Brain microvascular endothelial cell (primary cell): ENCODE measurements around the gene SIK3.

Experiments
- DNase-seq: peaks from one replicate; pipeline ENCODE4 v3.0.0-alpha.2; 2020
- H3K27ac ChIP-seq: fragments of 250-450 bp; sonication (Bioruptor Pico); 2 replicates; pipeline ENCODE4 v1.5.1; 2020; ENCODE audit warnings: mild to moderate bottlenecking, moderate library complexity
- H3K27me3 ChIP-seq: fragments of 250-450 bp; sonication (Bioruptor Pico); replicated peaks from 2 replicates; pipeline ENCODE4 v1.5.1; 2020; ENCODE audit warnings: mild to moderate bottlenecking
- H3K36me3 ChIP-seq: fragments of 250-450 bp; sonication (Bioruptor Pico); replicated peaks from 2 replicates; pipeline ENCODE4 v1.5.1; 2020; ENCODE audit warnings: mild to moderate bottlenecking
- H3K4me3 ChIP-seq: 2 replicates; pipeline ENCODE4 v1.5.1; 2011; ENCODE audit warnings: low read depth, mild to moderate bottlenecking, control low read depth, low read length, moderate library complexity
- in situ Hi-C: cut with HindIII; loops from 2 replicates; pipeline ENCODE4 v1.10.0; 2017; ENCODE audit warnings: low sequenced_read_pairs, low pct_ligation_motif_present
- TF ChIP-seq, protein P1 (sequence below): IDR thresholded peaks from 2 replicates; pipeline ENCODE4 v1.5.1; 2011; ENCODE audit warnings: low read depth, mild to moderate bottlenecking, moderate library complexity, low read length, control low read depth, inconsistent platforms; ENCODE audit errors: missing control alignments

Gene SIK3

GRCh38 chr11:116994195-116994594 is 104.0 kb downstream of the SIK3 start:
- Histone ChIP-seq H3K27ac (no peak overlapping the region), H3K4me3 (no peak overlapping the region), H3K27me3 (no peaks in the 10 kb centered on the region), H3K36me3 (no peaks in the 10 kb centered on the region)
- TF ChIP-seq, protein P1, sequence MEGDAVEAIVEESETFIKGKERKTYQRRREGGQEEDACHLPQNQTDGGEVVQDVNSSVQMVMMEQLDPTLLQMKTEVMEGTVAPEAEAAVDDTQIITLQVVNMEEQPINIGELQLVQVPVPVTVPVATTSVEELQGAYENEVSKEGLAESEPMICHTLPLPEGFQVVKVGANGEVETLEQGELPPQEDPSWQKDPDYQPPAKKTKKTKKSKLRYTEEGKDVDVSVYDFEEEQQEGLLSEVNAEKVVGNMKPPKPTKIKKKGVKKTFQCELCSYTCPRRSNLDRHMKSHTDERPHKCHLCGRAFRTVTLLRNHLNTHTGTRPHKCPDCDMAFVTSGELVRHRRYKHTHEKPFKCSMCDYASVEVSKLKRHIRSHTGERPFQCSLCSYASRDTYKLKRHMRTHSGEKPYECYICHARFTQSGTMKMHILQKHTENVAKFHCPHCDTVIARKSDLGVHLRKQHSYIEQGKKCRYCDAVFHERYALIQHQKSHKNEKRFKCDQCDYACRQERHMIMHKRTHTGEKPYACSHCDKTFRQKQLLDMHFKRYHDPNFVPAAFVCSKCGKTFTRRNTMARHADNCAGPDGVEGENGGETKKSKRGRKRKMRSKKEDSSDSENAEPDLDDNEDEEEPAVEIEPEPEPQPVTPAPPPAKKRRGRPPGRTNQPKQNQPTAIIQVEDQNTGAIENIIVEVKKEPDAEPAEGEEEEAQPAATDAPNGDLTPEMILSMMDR = no peak
- in situ Hi-C loops = no loop called here
- DNase-seq = no peak

DNA sequence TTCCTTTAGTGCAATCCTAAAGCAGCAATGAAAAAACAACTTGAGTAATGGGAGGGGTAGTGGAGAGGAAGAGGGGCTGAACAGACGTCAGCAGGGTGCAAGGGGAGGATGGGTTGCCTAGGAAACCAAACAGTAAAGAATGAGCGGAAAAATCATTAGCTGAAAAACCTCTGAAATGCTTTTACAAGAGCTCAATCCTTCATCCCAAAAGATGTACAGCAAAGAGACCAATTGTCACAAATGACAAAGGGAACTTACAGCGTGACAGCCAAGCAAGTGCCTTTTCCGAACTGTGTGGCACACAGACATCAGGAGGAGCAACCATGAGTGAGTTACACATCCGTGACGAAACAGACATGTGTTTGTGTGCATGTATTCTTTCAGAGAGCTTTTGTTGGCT is 104.6 kb downstream of the SIK3 start:
- no peak overlapping the region for H3K4me3 ChIP-seq
- H3K27me3 ChIP-seq = no peaks in the 10 kb centered on the region
- TF ChIP-seq, protein P1 = no peak
- in situ Hi-C loops = no loop called here
- no peak overlapping the region for H3K27ac ChIP-seq
- H3K36me3 ChIP-seq = no peaks in the 10 kb centered on the region
- DNase-seq = peak; percentile 49

- no peak for DNase-seq
- Histone ChIP-seq H3K27ac (no peak overlapping the region), H3K36me3 (no peaks in the 10 kb centered on the region), H3K4me3 (no peak overlapping the region), H3K27me3 (no peaks in the 10 kb centered on the region)
- in situ Hi-C loops = no loop called here
- TF ChIP-seq, protein P1 = no peak
Observed at GRCh38 chr11:116991491-116991890, 106.7 kb downstream of the SIK3 start.

DNA sequence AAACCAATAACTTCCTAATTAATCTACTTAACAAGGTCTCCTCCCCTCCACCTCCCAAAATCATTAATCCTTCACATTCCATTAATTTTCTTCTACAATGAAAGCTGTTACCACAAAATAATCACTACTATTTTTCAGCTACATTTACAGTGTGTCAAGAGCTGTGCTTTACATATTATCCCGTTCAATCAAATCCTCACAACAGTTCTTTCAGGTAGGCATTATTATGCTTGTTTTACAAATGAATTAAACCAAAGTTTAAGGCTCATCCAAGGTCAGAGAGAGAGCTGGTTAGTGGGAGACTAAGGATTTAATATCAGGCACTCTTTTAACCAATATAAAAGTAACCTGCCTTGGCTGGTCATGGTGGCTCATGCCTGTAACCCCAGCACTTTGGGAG is 107.4 kb downstream of the SIK3 start:
- no peak for DNase-seq
- TF ChIP-seq, protein P1 = no peak
- in situ Hi-C loops = no loop called here
- Histone ChIP-seq H3K4me3 (no peak overlapping the region), H3K27me3 (no peaks in the 10 kb centered on the region), H3K27ac (no peak overlapping the region), H3K36me3 (no peaks in the 10 kb centered on the region)

DNA sequence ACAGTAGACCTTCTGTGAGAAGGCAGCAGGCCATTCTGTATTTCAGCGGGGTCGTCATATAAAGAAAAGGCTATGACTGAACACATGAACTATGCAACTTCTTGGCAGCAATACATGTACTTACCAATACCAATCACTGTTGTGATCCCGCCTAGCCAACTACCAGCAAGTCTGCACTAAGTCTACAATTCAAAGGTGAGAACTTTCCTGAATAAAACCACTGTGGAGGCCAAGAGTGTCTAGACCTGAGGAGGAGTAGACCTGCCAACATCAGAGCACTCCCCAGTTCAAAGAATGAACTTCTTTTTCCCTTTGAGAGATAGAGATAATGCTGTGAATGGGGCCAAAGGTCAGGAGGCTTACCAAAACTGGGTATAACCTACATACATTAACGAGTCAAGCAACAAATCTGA is 108.2 kb downstream of the SIK3 start:
- Histone ChIP-seq H3K27me3 (no peaks in the 10 kb centered on the region), H3K27ac (no peak overlapping the region), H3K4me3 (no peak overlapping the region), H3K36me3 (no peaks in the 10 kb centered on the region)
- in situ Hi-C loops = no loop called here
- peak; percentile 79 for DNase-seq
- TF ChIP-seq, protein P1 = no peak

DNA sequence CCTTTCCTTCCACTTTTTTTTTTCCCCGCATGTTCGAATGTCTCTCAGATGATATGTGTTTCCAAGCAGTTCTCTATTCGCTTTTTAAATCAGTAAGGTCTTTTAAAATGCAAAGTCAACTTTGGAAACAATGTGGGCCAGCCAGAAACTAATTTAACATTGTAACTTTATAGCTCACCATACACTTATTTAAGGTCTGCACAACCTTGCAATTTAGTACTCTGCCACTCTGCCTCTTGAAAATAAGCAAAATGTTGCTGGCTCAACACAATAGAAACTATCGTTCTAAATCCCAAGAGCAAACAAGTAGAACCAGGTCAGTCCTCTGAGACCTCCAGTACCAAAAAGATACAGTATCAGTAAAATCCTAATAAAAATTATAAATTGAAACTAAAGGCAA is 109.0 kb downstream of the SIK3 start:
- H3K4me3 ChIP-seq = no peak overlapping the region
- in situ Hi-C loops = no loop called here
- no peak for DNase-seq
- TF ChIP-seq, protein P1 = no peak
- H3K27me3 ChIP-seq = no peaks in the 10 kb centered on the region
- H3K27ac ChIP-seq = no peak overlapping the region
- H3K36me3 ChIP-seq = no peaks in the 10 kb centered on the region
